Sigmoid colon (tissue), 7 donors: ENCODE data around the gene COL5A1. TPM values are rescaled to one million over a fixed set of nuclear protein-coding genes. Genes with fewer than 3 reads are reported as not detected.

Source experiments
- DNase-seq: peaks from one replicate; pipeline ENCODE4 v3.0.0-alpha.2; 2019
- H3K27ac ChIP-seq, 4 donors: fragments of 200-600 bp; sonication (generic); one replicate each; pipeline ENCODE4 v1.5.1; 2016 to 2019; ENCODE audit warnings: mild to moderate bottlenecking in 1 of 4
- H3K27me3 ChIP-seq, 3 donors: fragments of 200-600 bp; sonication (generic); one replicate each; pipeline ENCODE4 v1.5.1; 2019; ENCODE audit warnings: mild to moderate bottlenecking in 1 of 3
- H3K36me3 ChIP-seq, 4 donors: fragments of 200-600 bp; sonication (generic); one replicate each; pipeline ENCODE4 v1.5.1; 2016 to 2019
- H3K4me1 ChIP-seq, 4 donors: fragments of 200-600 bp; sonication (generic); one replicate each; pipeline ENCODE4 v1.5.1; 2017 to 2019
- H3K4me3 ChIP-seq, 4 donors: fragments of 200-600 bp; sonication (generic); one replicate each; pipeline ENCODE4 v1.5.1; 2017 to 2019; ENCODE audit warnings: mild to moderate bottlenecking in 2 of 4, moderate library complexity in 1 of 4
- H3K9me3 ChIP-seq, 4 donors: fragments of 200-600 bp in 3 of 4; sonication (generic) in 3 of 4; one replicate each; pipeline versions ENCODE4 v1.5.1 to v1.6.1; 2013 to 2019
- CTCF ChIP-seq, 4 experiments: fragments of 450-650 bp in 3 of 4; fragments of 200-600 bp in 1 of 4; IDR thresholded peaks; one replicate each; pipeline ENCODE4 v1.5.1; 2016 to 2019; ENCODE audit warnings: antibody characterized with exemption in 4 of 4, mild to moderate bottlenecking in 3 of 4, moderate library complexity in 2 of 4
- EP300 ChIP-seq, 4 donors: sonication (generic); formaldehyde crosslinking; IDR thresholded peaks; one replicate each; pipeline ENCODE4 v1.6.1; 2017; ENCODE audit warnings: antibody characterized with exemption in 4 of 4
- POLR2A ChIP-seq, 2 donors: fragments of 450-650 bp; IDR thresholded peaks; one replicate each; pipeline ENCODE4 v1.6.1; 2016; ENCODE audit warnings: antibody characterized with exemption in 2 of 2, mild to moderate bottlenecking in 2 of 2, moderate library complexity in 2 of 2
- POLR2AphosphoS5 ChIP-seq, 4 donors: sonication (generic); formaldehyde crosslinking; IDR thresholded peaks; one replicate each; pipeline ENCODE4 v1.6.1; 2017; ENCODE audit warnings: antibody characterized with exemption in 4 of 4
- WGBS, 2 donors: extraction: QIAGEN DNeasy Blood & Tissue Kit; methylation state at CpG; one replicate each; pipeline ENCODE4 v1.1.7; 2013; 5-methylcytosine and 5-hydroxymethylcytosine counted together
- intact Hi-C: fragments of 100-400 bp; cut with DNase I; formaldehyde crosslinking; loops from one replicate; pipeline ENCODE4 v1.15.1; 2023
- polyA plus RNA-seq, 3 donors: library from polyadenylated mRNA; stranded (reverse); fragments of 200-250 nt; gene quantifications; one replicate each; pipeline ENCODE4 v1.2.3, GENCODE V29; 2013
- total RNA-seq, 4 donors: library from RNA; depleted of rRNA; stranded (reverse); fragments of >200 nt; gene quantifications; one replicate each; pipeline ENCODE4 v1.1.0, GENCODE V29; 2016
- donor health status: healthy with polysubstance abuse.
- donor health status: Bipolar disorder and iron deficiency.
- donor health status: healthy.

COL5A1 gene
- total and polyA plus RNA-seq, 7 donors = 4.2 to 168 (median 24.2) TPM

GRCh38 chr9:134637241-134637640, 4.4 kb upstream of the COL5A1 start:
- Histone ChIP-seq H3K36me3 (no peaks in the 10 kb centered on the region), H3K9me3 (no peaks in the 10 kb centered on the region), H3K27ac (peak overlapping the region in 3 of 4 donors; percentile 1 to 18 (median 3)), H3K4me1 (peaks cover 0 to 10% (median 8%) of the 10 kb centered on the region in 4 donors), H3K4me3 (no peak overlapping the region), H3K27me3 (no peaks in the 10 kb centered on the region)
- TF ChIP-seq EP300 (IDR thresholded peaks at IDR 0.05) (no peak), CTCF (IDR thresholded peaks at IDR 0.05) (no peak), POLR2AphosphoS5 (IDR thresholded peaks at IDR 0.05) (no peak), POLR2A (IDR thresholded peaks at IDR 0.05) (no peak)
- DNase-seq = peak; percentile 72
- WGBS, 2 donors = 56 to 77% methylated on average over 12 of the region's 12 CpGs
- intact Hi-C loops = no loop called here

DNA sequence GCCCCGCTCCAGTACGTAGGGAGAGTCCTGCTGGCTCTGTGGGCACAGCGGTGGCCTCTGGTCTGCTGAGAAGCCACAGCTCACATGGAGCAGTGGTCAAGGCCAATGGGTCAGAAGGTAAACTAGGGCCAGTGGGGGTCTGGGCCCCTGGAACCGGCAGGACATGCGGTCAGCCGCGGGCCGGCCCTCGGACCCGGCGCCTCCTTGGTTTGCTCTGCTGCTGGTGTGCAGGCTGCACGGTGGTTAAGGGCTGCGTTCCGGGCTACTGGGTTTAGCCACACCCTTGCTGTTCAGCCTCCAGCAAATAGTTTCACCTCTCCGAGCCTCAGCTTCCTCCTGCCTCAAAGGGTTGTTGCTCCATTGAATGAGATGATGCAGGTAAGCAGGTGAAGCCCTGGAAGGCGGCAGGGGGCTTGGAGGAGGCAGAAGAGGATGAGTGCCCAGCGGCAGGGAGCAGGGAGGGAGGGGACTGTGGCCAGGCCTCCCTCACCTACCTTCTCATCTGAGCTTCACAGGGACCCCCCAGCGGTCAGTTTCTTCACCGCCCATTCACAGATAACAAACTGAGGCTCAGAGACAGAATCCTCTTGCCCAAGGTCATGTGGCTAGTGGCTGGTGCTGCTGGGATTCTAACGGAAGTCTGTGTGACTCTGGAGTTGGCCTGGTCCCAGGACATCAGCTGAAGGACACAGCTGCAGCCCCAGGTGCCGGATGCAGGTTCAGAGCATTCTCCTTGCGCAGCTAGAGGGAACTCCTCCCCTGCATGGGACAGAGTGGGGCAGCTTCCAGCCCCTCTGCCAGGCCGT, 3.7 kb upstream of the COL5A1 start:
- intact Hi-C loops = no loop called here

GRCh38 chr9:134638502-134639090, 3.0 kb upstream of the COL5A1 start:
- Histone ChIP-seq H3K4me1 (peaks cover 0 to 15% (median 9%) of the 10 kb centered on the region in 4 donors), H3K4me3 (no peak overlapping the region), H3K27ac (no peak overlapping the region), H3K36me3 (no peaks in the 10 kb centered on the region), H3K9me3 (no peaks in the 10 kb centered on the region), H3K27me3 (no peaks in the 10 kb centered on the region)
- no peak for DNase-seq
- TF ChIP-seq EP300 (IDR thresholded peaks at IDR 0.05) = no peak
- no peak for TF ChIP-seq POLR2A (IDR thresholded peaks at IDR 0.05)
- no peak for TF ChIP-seq POLR2AphosphoS5 (IDR thresholded peaks at IDR 0.05)
- TF ChIP-seq CTCF (IDR thresholded peaks at IDR 0.05) = no peak
- WGBS, 2 donors = 84 to 91% methylated on average over 13 of the region's 13 CpGs
- intact Hi-C loops = no loop called here

More for the DNA sequence above, 3.7 kb upstream of the COL5A1 start:
- peak; percentile 47 for DNase-seq
- TF ChIP-seq CTCF (IDR thresholded peaks at IDR 0.05) = no peak
- no peak for TF ChIP-seq POLR2AphosphoS5 (IDR thresholded peaks at IDR 0.05)
- TF ChIP-seq POLR2A (IDR thresholded peaks at IDR 0.05) = no peak
- no peak for TF ChIP-seq EP300 (IDR thresholded peaks at IDR 0.05)
- Histone ChIP-seq H3K9me3 (no peaks in the 10 kb centered on the region), H3K27ac (peak overlapping the region in 2 of 4 donors; percentile 1 to 3), H3K27me3 (no peaks in the 10 kb centered on the region), H3K36me3 (no peaks in the 10 kb centered on the region), H3K4me3 (no peak overlapping the region), H3K4me1 (peaks cover 0 to 14% (median 8%) of the 10 kb centered on the region in 4 donors)
- WGBS, 2 donors = 70 to 80% methylated on average over 23 of the region's 23 CpGs

GRCh38 chr9:134639994-134640393, 1.6 kb upstream of the COL5A1 start:
- H3K4me1 ChIP-seq = peaks cover 0 to 22% (median 17%) of the 10 kb centered on the region in 4 donors
- 88 to 94% methylated on average over 5 of the region's 5 CpGs for WGBS, 2 donors
- intact Hi-C loops = loop anchor here (5.0 to 10.0 kb wide), 2 partner anchors 97 to 615 kb away; partner anchors contain the start of gene BRD3OS

More at GRCh38 chr9:134639994-134640393, 1.6 kb upstream of the COL5A1 start:
- Histone ChIP-seq H3K27me3 (no peaks in the 10 kb centered on the region), H3K27ac (no peak overlapping the region), H3K36me3 (no peaks in the 10 kb centered on the region), H3K4me3 (no peak overlapping the region), H3K9me3 (no peaks in the 10 kb centered on the region)
- no peak for TF ChIP-seq CTCF (IDR thresholded peaks at IDR 0.05)
- TF ChIP-seq EP300 (IDR thresholded peaks at IDR 0.05) = no peak
- no peak for DNase-seq
